K562 (cell line): ENCODE measurements around the gene DYRK1A. TPM values are rescaled to one million over a fixed set of nuclear protein-coding genes. Genes with fewer than 3 reads are reported as not detected.

Experiments
- ATAC-seq: fragments of 200-7000 bp; cut with Tn5 transposase; 3 replicates; pipeline ENCODE4 v1.9.1; 2020; ENCODE audit warnings: moderate library complexity
- BruUV-seq: library from RNA; stranded (reverse); fragments of 400-500 nt; replicated peaks from 2 replicates; lab custom pipeline; 2021; lab: Mats Ljungman, UMichigan
- CTCF ChIA-PET: fragments of 300-600 bp; formaldehyde crosslinking; extraction: SDS; loops from one replicate; lab custom pipeline; 2021; ENCODE audit warnings: low intra/inter-chr PET ratio; lab: Yijun Ruan, JAX
- POLR2A ChIA-PET: fragments of 300-600, 350-650 bp; sonication (Branson Sonifier 250); formaldehyde crosslinking; extraction: SDS; loops from one replicate; lab custom pipeline; 2021; ENCODE audit warnings: antibody characterized with exemption, inconsistent platforms; lab: Yijun Ruan, JAX
- DNase-seq, 4 experiments: peaks; one replicate each; pipeline versions ENCODE4 v3.0.0 to v3.0.0-alpha.2; 2011 to 2018; ENCODE audit warnings: low spot score in 3 of 4, mixed read lengths in 3 of 4; ENCODE audit errors: extremely low read depth in 1 of 4
- FAIRE-seq: peaks from 2 replicates; lab custom pipeline; 2011; peaks lifted over from hg19 to GRCh38; lab: Jason Lieb, UNC
- H2AFZ ChIP-seq: 2 replicates; pipeline ENCODE4 v1.6.0; 2011; ENCODE audit warnings: low read depth, low read length, control low read depth, inconsistent platforms
- H3K27ac ChIP-seq: fragments of 200-600 bp; 3 replicates; pipeline ENCODE4 v1.8.0; 2011; ENCODE audit warnings: low read depth, mild to moderate bottlenecking, control low read depth, inconsistent platforms, low read length, moderate library complexity, mixed read lengths; ENCODE audit errors: extremely low read depth
- H3K27me3 ChIP-seq, 2 experiments: fragments of 300-600 bp in 1 of 2; 2 replicates in 1 of 2; 3 replicates in 1 of 2; pipeline versions ENCODE4 v1.6.0 to v1.8.0; 2011; ENCODE audit warnings: inconsistent platforms in 2 of 2, low read length in 2 of 2, mild to moderate bottlenecking in 1 of 2, mixed read lengths in 1 of 2, moderate library complexity in 1 of 2; ENCODE audit not compliant: control insufficient read depth in 2 of 2, insufficient read depth in 2 of 2
- H3K36me3 ChIP-seq: fragments of 300-600 bp; 3 replicates; pipeline ENCODE4 v1.8.0; 2011; ENCODE audit warnings: mild to moderate bottlenecking, low read length, inconsistent platforms; ENCODE audit not compliant: control insufficient read depth, insufficient read depth
- H3K4me1 ChIP-seq, 2 experiments: fragments of 200-600 bp in 1 of 2; replicated peaks in 1 of 2; 2 replicates in 1 of 2; 3 replicates in 1 of 2; pipeline versions ENCODE4 v1.5.1 to v1.8.0; 2011; ENCODE audit warnings: inconsistent platforms in 2 of 2, low read length in 2 of 2, mild to moderate bottlenecking in 1 of 2, mixed read lengths in 1 of 2, moderate library complexity in 1 of 2; ENCODE audit not compliant: control insufficient read depth in 2 of 2, insufficient read depth in 2 of 2
- H3K4me2 ChIP-seq: 2 replicates; pipeline ENCODE4 v1.6.1; 2011; ENCODE audit warnings: low read length, control low read depth, inconsistent platforms, mixed read lengths; ENCODE audit not compliant: insufficient read depth
- H3K4me3 ChIP-seq: fragments of 200-600 bp; sonication (generic), shearing (Covaris generic); 2 replicates; pipeline ENCODE4 v1.5.1; 2016; ENCODE audit warnings: control low read depth, inconsistent platforms
- H3K79me2 ChIP-seq: fragments of 200-600 bp; 3 replicates; pipeline ENCODE4 v1.8.0; 2011; ENCODE audit warnings: low read length, inconsistent platforms; ENCODE audit not compliant: control insufficient read depth, insufficient read depth
- H3K9ac ChIP-seq, 2 experiments: 2 replicates each; pipeline versions ENCODE4 v1.6.0 to v1.6.1; 2011; ENCODE audit warnings: low read depth in 2 of 2, low read length in 2 of 2, control low read depth in 1 of 2, inconsistent platforms in 1 of 2, mild to moderate bottlenecking in 1 of 2, mixed read lengths in 1 of 2; ENCODE audit not compliant: insufficient read depth in 1 of 2
- H3K9me1 ChIP-seq: one replicate; pipeline ENCODE4 v1.6.0; 2011; ENCODE audit warnings: inconsistent platforms, mild to moderate bottlenecking, low read length, moderate library complexity; ENCODE audit not compliant: control insufficient read depth, insufficient read depth
- H3K9me3 ChIP-seq: replicated peaks from 2 replicates; pipeline ENCODE4 v1.5.1; 2011; ENCODE audit warnings: low read depth, low read length, inconsistent platforms; ENCODE audit not compliant: control insufficient read depth, insufficient read depth
- H4K20me1 ChIP-seq: replicated peaks from 2 replicates; pipeline ENCODE4 v1.6.1; 2011; ENCODE audit warnings: low read length, inconsistent platforms, mixed read lengths; ENCODE audit not compliant: control insufficient read depth, insufficient read depth
- KAT7 ChIP-seq: sonication (generic); formaldehyde crosslinking; IDR thresholded peaks from 2 replicates; pipeline ENCODE4 v1.8.0; 2022; ENCODE audit warnings: missing genetic modification reagents, mild to moderate bottlenecking, borderline replicate concordance
- MAFF ChIP-seq: IDR thresholded peaks from 2 replicates; pipeline ENCODE4 v1.6.1; 2012; ENCODE audit warnings: low read length, improper control_type of control experiment
- POLR2A ChIP-seq: fragments of 450-650 bp; conservative IDR thresholded peaks from 2 replicates; pipeline ENCODE4 v1.6.1; 2016
- THRAP3 ChIP-seq: fragments of 450-650 bp; IDR thresholded peaks from 2 replicates; pipeline ENCODE4 v1.6.1; 2016; ENCODE audit warnings: mild to moderate bottlenecking, inconsistent platforms, borderline replicate concordance
- TRIM24 ChIP-seq, 2 experiments: fragments of 450-650 bp; IDR thresholded peaks; 2 replicates each; pipeline ENCODE4 v1.6.1; 2016
- USF2 ChIP-seq: sonication (generic); formaldehyde crosslinking; IDR thresholded peaks from 2 replicates; pipeline ENCODE4 v1.5.0; 2020; ENCODE audit warnings: missing genetic modification reagents
- ZBTB1 ChIP-seq: sonication (generic); formaldehyde crosslinking; IDR thresholded peaks from 2 replicates; pipeline ENCODE4 v1.8.1; 2023; ENCODE audit warnings: missing genetic modification reagents, low read depth, mild to moderate bottlenecking, borderline replicate concordance
- ZNF77 ChIP-seq: fragments of 250-450 bp; sonication (Bioruptor Pico); IDR thresholded peaks from 2 replicates; pipeline ENCODE4 v1.5.0; 2020
- WGBS: fragments of 100-300 bp; shearing (Covaris generic); methylation state at CpG from one replicate; pipeline ENCODE4 v1.1.6; 2016; ENCODE audit warnings: low coverage, mixed read lengths; ENCODE audit not compliant: insufficient coverage; ENCODE audit errors: missing lambda C conversion rate; 5-methylcytosine and 5-hydroxymethylcytosine counted together
- in situ Hi-C: fragments of 300-500 bp; cut with MboI; formaldehyde crosslinking; loops from 4 replicates; pipeline ENCODE4 v1.15.0; 2018; ENCODE audit warnings: inconsistent platforms, mixed read lengths
- intact Hi-C: fragments of 100-400 bp; cut with micrococcal nuclease; formaldehyde crosslinking; loops from 2 replicates; pipeline ENCODE4 v1.14.2; 2022
- polyA plus RNA-seq, 8 experiments: library from polyadenylated mRNA; depleted of rRNA in 4 of 8; stranded (reverse) in 5 of 8; unstranded in 3 of 8; fragments of >200 nt; fragmentation: Nextera tagmentation in 2 of 8; fragmentation: Illumina TruSeq in 1 of 8; extraction: Ambion mirVana in 2 of 8; extraction: Trizol in 1 of 8; gene quantifications; 2 replicates each; pipeline versions ENCODE4 v1.2.1 to v1.2.3, GENCODE V29; 2011 to 2014; ENCODE audit warnings: inconsistent platforms in 1 of 8, missing spikeins in 1 of 8
- total RNA-seq, 7 experiments: library from RNA; depleted of rRNA in 6 of 7; stranded (reverse); fragments of >200 nt in 6 of 7; fragmentation: Illumina TruSeq in 2 of 7; extraction: Trizol in 2 of 7; gene quantifications; 2 replicates each; pipeline versions ENCODE4 v1.2.1 to v1.2.3, GENCODE V29; 2011 to 2021; ENCODE audit warnings: low replicate concordance in 1 of 7

The DYRK1A gene
- total and polyA plus RNA-seq, 9 of the 15 experiments (the other 6 are each of a cell fraction or from before 2014, with no cell fraction given): 3.7 to 64.8 (median 42.3) TPM

GRCh38 chr21:37435711-37436110 is 69.1 kb downstream of the DYRK1A start:
- no peaks in the 10 kb centered on the region for H3K27me3 ChIP-seq
- DNase-seq (no peak), ATAC-seq (no peak), FAIRE-seq (no peak)
- no peaks in the 10 kb centered on the region for H3K9me1 ChIP-seq
- H4K20me1 ChIP-seq: peaks cover 26% of the 10 kb centered on the region
- peaks cover 97% of the 10 kb centered on the region for H3K79me2 ChIP-seq
- 0 out of 2 replicates have a peak, but pooled peaks have one; percentile 72 for TF ChIP-seq KAT7 (CRISPR knock-in tag)
- TF ChIP-seq POLR2A: no peak
- no peak for TF ChIP-seq ZNF77 (CRISPR knock-in tag)
- TF ChIP-seq USF2 (CRISPR knock-in tag): no peak
- TF ChIP-seq ZBTB1 (CRISPR knock-in tag): no peak
- TF ChIP-seq TRIM24 (IDR thresholded peaks at IDR 0.05): no peak
- no peak for TF ChIP-seq THRAP3
- TF ChIP-seq MAFF: no peak
- no peak overlapping the region for H3K27ac ChIP-seq
- in situ Hi-C loops (no loop called here), intact Hi-C loops (loop anchor here (5.0 kb wide), 1 partner anchor 63 kb away; no protein-coding TSS in a partner anchor)
- H3K9me3 ChIP-seq: no peaks in the 10 kb centered on the region
- H2AFZ ChIP-seq: no peak overlapping the region
- H3K36me3 ChIP-seq: peaks cover 13% of the 10 kb centered on the region; the same call in 2 of the 3 replicates
- no TSS peak for BruUV-seq
- H3K4me1 ChIP-seq: peaks cover 0 to 15% of the 10 kb centered on the region in 2 experiments; a peak in 3 of 5 replicates
- CTCF ChIA-PET: no interaction called here
- WGBS: 55% methylated on average over 3 of the region's 3 CpGs
- H3K9ac ChIP-seq: no peak overlapping the region
- H3K4me2 ChIP-seq: no peak overlapping the region
- H3K4me3 ChIP-seq: no peak overlapping the region
- POLR2A ChIA-PET: interaction anchor here (1.2 to 3.5 kb wide), 3 partner anchors 12 to 17 kb away, joined by 3 to 14 read pairs (median 4); no protein-coding TSS in a partner anchor
